Measurements from ENCODE around the gene EIF4E1B.
A peak's percentile ranks its signal among the peaks of the same experiment; 100 is the strongest.

The EIF4E1B gene

GRCh38 chr5:176647843-176648473 is 17.5 kb downstream of the EIF4E1B start:
- no peak for DNase-seq

- DNase-seq, result peak; percentile 29
These were observed 18.2 kb downstream of the EIF4E1B start for GRCh38 chr5:176648474-176649194.

GRCh38 chr5:176650354-176650884 is 19.9 kb downstream of the EIF4E1B start:
- DNase-seq, result no peak

GRCh38 chr5:176651472-176651980 is 21.1 kb downstream of the EIF4E1B start:
- DNase-seq, result no peak

- DNase-seq, result no peak
These were observed 21.7 kb downstream of the EIF4E1B start for GRCh38 chr5:176652136-176652535.

- peak; percentile 48 for DNase-seq
These were observed 23.2 kb downstream of the EIF4E1B start for GRCh38 chr5:176653401-176654385.

GRCh38 chr5:176654856-176655255 is 24.4 kb downstream of the EIF4E1B start:
- DNase-seq, result no peak

GRCh38 chr5:176656467-176656990 is 26.1 kb downstream of the EIF4E1B start:
- no peak for DNase-seq

- peak; percentile 60 for DNase-seq
These were observed 27.6 kb downstream of the EIF4E1B start for GRCh38 chr5:176658007-176658599.

- no peak for DNase-seq
These were observed 28.5 kb downstream of the EIF4E1B start for GRCh38 chr5:176658817-176659511.

GRCh38 chr5:176659512-176659839 is 29.0 kb downstream of the EIF4E1B start:
- no peak for DNase-seq

- DNase-seq, result no peak
These were observed 29.5 kb downstream of the EIF4E1B start for GRCh38 chr5:176659860-176660461.

GRCh38 chr5:176660530-176660859 is 30.0 kb downstream of the EIF4E1B start:
- no peak for DNase-seq

- peak; percentile 78 for DNase-seq
These were observed 30.6 kb downstream of the EIF4E1B start for GRCh38 chr5:176660860-176661641.

- no peak for DNase-seq
These were observed 31.2 kb downstream of the EIF4E1B start for GRCh38 chr5:176661676-176662075.

GRCh38 chr5:176662371-176663333 is 32.2 kb downstream of the EIF4E1B start:
- DNase-seq, result no peak

- DNase-seq, result no peak
These were observed 33.1 kb downstream of the EIF4E1B start for GRCh38 chr5:176663566-176663965.

GRCh38 chr5:176664479-176664878 is 34.0 kb downstream of the EIF4E1B start:
- DNase-seq, result no peak

GRCh38 chr5:176664886-176665285 is 34.4 kb downstream of the EIF4E1B start:
- DNase-seq, result no peak

Data from CD4-positive, alpha-beta T cell treated with Interleukin-15 for 1 hour (primary cell).